Measurements from ENCODE around the gene BCL2L11.

- no peak for TF ChIP-seq POLR2A (IDR thresholded peaks at IDR 0.05)
- TF ChIP-seq, protein P1, sequence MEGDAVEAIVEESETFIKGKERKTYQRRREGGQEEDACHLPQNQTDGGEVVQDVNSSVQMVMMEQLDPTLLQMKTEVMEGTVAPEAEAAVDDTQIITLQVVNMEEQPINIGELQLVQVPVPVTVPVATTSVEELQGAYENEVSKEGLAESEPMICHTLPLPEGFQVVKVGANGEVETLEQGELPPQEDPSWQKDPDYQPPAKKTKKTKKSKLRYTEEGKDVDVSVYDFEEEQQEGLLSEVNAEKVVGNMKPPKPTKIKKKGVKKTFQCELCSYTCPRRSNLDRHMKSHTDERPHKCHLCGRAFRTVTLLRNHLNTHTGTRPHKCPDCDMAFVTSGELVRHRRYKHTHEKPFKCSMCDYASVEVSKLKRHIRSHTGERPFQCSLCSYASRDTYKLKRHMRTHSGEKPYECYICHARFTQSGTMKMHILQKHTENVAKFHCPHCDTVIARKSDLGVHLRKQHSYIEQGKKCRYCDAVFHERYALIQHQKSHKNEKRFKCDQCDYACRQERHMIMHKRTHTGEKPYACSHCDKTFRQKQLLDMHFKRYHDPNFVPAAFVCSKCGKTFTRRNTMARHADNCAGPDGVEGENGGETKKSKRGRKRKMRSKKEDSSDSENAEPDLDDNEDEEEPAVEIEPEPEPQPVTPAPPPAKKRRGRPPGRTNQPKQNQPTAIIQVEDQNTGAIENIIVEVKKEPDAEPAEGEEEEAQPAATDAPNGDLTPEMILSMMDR (IDR thresholded peaks at IDR 0.05): no peak
These were observed 78.0 kb downstream of the BCL2L11 start for GRCh38 chr2:111198701-111199100.

Data from ovary (tissue), 3 donors.